Right lobe of liver (tissue), 6 donors: Measurements from ENCODE around the gene UBE2O. TPM values are rescaled to one million over a fixed set of nuclear protein-coding genes. Genes with fewer than 3 reads are reported as not detected.

Experiments
- ATAC-seq, 4 donors: fragments of 200-7000 bp; cut with Tn5 transposase; one replicate each; pipeline ENCODE4 v1.9.1; 2020; ENCODE audit warnings: mild to moderate bottlenecking in 4 of 4, moderate library complexity in 4 of 4
- DNase-seq, 3 donors: peaks; one replicate each; pipeline ENCODE4 v3.0.0-alpha.2; 2020
- H3K27ac ChIP-seq, 3 donors: fragments of 200-600 bp; one replicate each; pipeline ENCODE4 v1.8.0; 2022
- H3K27me3 ChIP-seq, 2 donors: fragments of 200-600 bp; one replicate each; pipeline ENCODE4 v1.8.0; 2022
- H3K36me3 ChIP-seq, 4 donors: fragments of 200-600 bp; sonication (generic) in 1 of 4; one replicate each; pipeline versions ENCODE4 v1.5.1 to v1.8.0; 2017 to 2022; ENCODE audit warnings: control low read depth in 1 of 4
- H3K4me1 ChIP-seq, 4 donors: fragments of 200-600 bp; sonication (generic) in 1 of 4; one replicate each; pipeline versions ENCODE4 v1.5.1 to v1.8.0; 2017 to 2022; ENCODE audit warnings: control low read depth in 1 of 4
- H3K4me3 ChIP-seq, 3 donors: fragments of 200-600 bp; one replicate each; pipeline ENCODE4 v1.8.0; 2022
- H3K9me3 ChIP-seq, 4 donors: fragments of 200-600 bp; sonication (generic) in 1 of 4; one replicate each; pipeline versions ENCODE4 v1.5.1 to v1.8.0; 2017 to 2022; ENCODE audit warnings: control low read depth in 1 of 4
- POLR2A ChIP-seq: fragments of 450-650 bp; IDR thresholded peaks from one replicate; pipeline ENCODE4 v1.6.1; 2017; ENCODE audit warnings: antibody characterized with exemption, mild to moderate bottlenecking
- WGBS: methylation state at CpG from one replicate; pipeline ENCODE4 v1.1.6; 2018; ENCODE audit warnings: low coverage, low lambda C conversion rate; ENCODE audit not compliant: insufficient coverage; ENCODE audit errors: missing lambda C conversion rate; 5-methylcytosine and 5-hydroxymethylcytosine counted together
- intact Hi-C, 2 donors: fragments of 100-400 bp; cut with DNase I; formaldehyde crosslinking; loops; one replicate each; pipeline versions ENCODE4 v1.11.2 to v1.14.1; 2022
- total RNA-seq, 6 experiments: library from RNA; depleted of rRNA in 2 of 6; stranded (reverse); fragments of >200 nt in 2 of 6; fragmentation: NEBNext Ultra II Directional in 3 of 6; extraction: Animal tissue kit (Norgen Biotek cat#: 25700) in 3 of 6; gene quantifications; one replicate each; pipeline versions ENCODE4 v1.1.0 to v1.2.4, GENCODE V29; 2016 to 2023
- TF ChIP-seq, protein P1 (sequence below), 4 donors: fragments of 200-600 bp in 3 of 4; fragments of 450-650 bp in 1 of 4; IDR thresholded peaks; one replicate each; pipeline versions ENCODE4 v1.5.1 to v1.8.0; 2016 to 2022; ENCODE audit warnings: antibody characterized with exemption in 4 of 4, mild to moderate bottlenecking in 2 of 4
- donor health status: DM: no; HTN: yes; CAD: no.
- donor health status: DM: no; HTN: no; CAD: no.
- donor health status: DM: no; HTN: no; CAD: no.
- donor health status: DM: no; HTN: yes; CAD: no.
- donor health status: DM: no; HTN: yes; CAD: no.

Gene UBE2O
- total RNA-seq, 6 experiments from 2014 or later = 10.0 to 12.9 (median 12.0) TPM

DNA sequence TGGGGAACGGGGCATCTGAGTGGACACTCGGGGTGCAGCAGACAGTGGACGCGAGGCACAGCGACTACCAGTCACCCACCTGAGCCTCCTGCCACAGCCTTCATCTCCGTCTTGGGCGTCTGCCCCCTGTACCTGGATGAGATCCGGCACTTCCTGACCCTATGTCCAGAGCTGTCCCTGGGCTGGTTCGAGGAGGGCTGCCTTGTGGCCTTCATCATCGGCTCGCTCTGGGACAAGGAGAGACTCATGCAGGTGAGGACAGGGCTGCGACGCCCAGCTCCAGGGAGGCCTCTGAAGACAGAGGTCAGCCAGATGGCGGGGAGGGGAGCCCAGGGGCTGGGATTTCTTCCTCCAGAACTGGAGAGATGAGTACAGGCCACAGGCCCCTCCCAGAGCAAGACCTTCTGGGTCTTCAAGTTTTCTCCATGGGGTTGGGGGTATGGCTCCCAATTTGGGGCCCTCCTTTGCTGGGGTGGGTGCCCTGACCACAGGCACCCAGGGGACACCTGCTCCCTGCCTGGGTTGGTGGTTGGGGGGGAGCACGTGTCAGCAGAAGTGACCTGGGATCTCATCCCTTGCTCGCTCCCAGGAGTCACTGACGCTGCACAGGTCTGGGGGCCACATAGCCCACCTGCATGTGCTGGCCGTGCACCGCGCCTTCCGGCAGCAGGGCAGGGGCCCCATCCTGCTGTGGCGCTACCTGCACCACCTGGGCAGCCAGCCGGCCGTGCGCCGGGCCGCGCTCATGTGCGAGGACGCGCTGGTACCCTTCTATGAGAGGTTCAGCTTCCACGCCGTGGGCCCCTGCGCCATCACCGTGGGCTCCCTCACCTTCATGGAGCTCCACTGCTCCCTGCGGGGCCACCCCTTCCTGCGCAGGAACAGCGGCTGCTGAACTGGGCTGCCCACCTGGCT is 16.4 kb upstream of the UBE2O start:
- Histone ChIP-seq H3K36me3 (no peaks in the 10 kb centered on the region), H3K4me3 (no peak overlapping the region), H3K27me3 (no peaks in the 10 kb centered on the region), H3K27ac (no peak overlapping the region), H3K9me3 (no peaks in the 10 kb centered on the region), H3K4me1 (no peaks in the 10 kb centered on the region)
- no peak for TF ChIP-seq POLR2A
- TF ChIP-seq, protein P1, sequence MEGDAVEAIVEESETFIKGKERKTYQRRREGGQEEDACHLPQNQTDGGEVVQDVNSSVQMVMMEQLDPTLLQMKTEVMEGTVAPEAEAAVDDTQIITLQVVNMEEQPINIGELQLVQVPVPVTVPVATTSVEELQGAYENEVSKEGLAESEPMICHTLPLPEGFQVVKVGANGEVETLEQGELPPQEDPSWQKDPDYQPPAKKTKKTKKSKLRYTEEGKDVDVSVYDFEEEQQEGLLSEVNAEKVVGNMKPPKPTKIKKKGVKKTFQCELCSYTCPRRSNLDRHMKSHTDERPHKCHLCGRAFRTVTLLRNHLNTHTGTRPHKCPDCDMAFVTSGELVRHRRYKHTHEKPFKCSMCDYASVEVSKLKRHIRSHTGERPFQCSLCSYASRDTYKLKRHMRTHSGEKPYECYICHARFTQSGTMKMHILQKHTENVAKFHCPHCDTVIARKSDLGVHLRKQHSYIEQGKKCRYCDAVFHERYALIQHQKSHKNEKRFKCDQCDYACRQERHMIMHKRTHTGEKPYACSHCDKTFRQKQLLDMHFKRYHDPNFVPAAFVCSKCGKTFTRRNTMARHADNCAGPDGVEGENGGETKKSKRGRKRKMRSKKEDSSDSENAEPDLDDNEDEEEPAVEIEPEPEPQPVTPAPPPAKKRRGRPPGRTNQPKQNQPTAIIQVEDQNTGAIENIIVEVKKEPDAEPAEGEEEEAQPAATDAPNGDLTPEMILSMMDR (IDR thresholded peaks at IDR 0.05) = no peak
- peak in 1 of 3 donors; percentile 41 for DNase-seq
- intact Hi-C loops = loop anchor here (5.0 kb wide), 1 partner anchor 38 kb away; no protein-coding TSS in a partner anchor
- no CpG with 5 or more reads among the region's 38 CpGs for WGBS
- no peak for ATAC-seq

DNA sequence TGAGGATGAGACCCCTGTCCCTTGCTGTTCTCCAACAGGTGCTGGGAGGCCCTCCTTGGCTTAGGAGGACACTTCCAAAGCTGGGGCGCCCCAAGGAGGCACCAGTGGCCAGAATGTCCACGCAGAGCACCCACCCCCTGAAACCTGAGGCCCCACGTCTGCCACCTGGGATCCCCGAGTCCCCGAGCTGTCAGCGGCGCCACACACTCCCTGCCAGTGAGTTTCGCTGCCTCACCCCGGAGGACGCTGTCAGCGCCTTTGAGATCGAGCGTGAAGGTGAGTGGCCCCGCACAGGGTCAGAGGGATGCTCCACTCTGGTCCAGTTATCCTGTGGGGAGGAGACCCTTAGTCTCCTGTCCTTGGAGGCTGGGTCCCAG is 15.7 kb upstream of the UBE2O start:
- intact Hi-C loops = loop anchor here (5.0 kb wide), 1 partner anchor 39 kb away; no protein-coding TSS in a partner anchor
- Histone ChIP-seq H3K27me3 (no peaks in the 10 kb centered on the region), H3K4me3 (no peak overlapping the region), H3K9me3 (no peaks in the 10 kb centered on the region), H3K4me1 (no peaks in the 10 kb centered on the region), H3K27ac (no peak overlapping the region), H3K36me3 (no peaks in the 10 kb centered on the region)
- ATAC-seq (no peak), DNase-seq (peak in 1 of 3 donors; percentile 42)
- TF ChIP-seq, protein P1 (IDR thresholded peaks at IDR 0.05) = no peak
- no peak for TF ChIP-seq POLR2A
- WGBS = no CpG with 5 or more reads among the region's 14 CpGs

DNA sequence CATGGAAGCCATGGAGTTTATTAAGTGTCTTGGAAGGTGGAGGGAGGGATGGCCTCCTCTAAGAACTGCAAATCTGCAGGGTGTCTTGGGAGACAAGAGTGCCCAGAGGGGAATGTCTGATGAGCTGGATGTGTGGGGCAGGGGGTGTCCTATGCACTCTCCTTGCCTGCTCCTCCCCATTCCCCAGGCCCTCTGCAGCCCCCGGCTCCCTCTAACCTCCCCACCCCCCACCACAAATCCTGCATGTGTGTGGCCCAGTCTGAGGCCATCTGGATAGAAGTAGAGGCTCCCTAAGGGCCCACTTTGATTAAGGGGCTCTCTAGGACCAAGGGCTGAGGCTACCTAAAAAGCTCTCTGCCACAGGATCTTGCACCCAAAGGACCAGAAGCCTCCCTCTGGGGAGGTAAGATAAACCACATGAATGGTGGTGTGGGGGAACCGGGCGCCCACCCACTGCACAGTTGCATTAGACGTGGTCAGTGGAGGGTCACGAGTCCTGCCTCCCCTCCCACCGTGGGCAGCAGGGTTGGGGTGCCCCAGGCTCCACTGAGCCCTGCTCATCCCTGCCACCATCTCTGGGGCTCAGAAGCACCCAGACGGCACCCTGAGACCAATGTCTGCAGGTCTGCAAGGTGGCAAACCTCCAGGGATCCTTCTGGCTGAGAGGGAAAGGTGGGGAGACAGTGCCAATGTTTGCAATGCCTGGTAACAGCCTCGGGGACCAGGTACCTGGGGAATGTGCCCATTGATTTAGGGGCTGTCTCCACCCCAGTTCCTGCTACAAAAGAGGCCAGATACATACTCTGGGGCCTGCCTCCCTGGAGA is 15.1 kb upstream of the UBE2O start:
- no peaks in the 10 kb centered on the region for H3K36me3 ChIP-seq
- H3K4me1 ChIP-seq = no peaks in the 10 kb centered on the region
- TF ChIP-seq, protein P1 (IDR thresholded peaks at IDR 0.05) = no peak
- no peak for TF ChIP-seq POLR2A
- intact Hi-C loops = loop anchor here (5.0 kb wide), 1 partner anchor 39 kb away; no protein-coding TSS in a partner anchor
- no peak overlapping the region for H3K27ac ChIP-seq
- no CpG with 5 or more reads among the region's 8 CpGs for WGBS
- no peaks in the 10 kb centered on the region for H3K9me3 ChIP-seq
- ATAC-seq (no peak), DNase-seq (peak in 1 of 3 donors; percentile 43)
- no peaks in the 10 kb centered on the region for H3K27me3 ChIP-seq
- no peak overlapping the region for H3K4me3 ChIP-seq

DNA sequence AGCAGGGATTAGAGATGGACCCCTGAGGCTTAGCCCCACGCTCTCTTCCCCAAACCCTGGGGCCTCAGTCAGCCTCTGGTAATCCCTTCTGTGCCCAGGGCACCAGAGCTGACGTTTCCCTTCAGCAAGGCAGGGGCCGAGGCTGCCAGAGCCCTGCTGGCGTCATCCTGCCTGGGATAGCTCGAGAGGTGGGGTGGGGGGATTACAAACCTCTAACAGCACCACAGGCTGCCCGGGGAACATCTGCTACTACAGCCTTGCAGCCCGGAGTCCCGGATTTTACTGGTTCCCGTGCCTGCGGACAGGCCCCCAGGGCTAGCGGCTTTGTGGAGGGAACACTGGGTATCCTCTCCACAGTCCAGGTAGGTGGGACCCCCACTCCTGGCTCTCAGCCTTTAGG is 14.4 kb upstream of the UBE2O start, which contains the start of gene AANAT:
TSS of gene AANAT (plus strand) at position 238 of the 400 bp plus-strand sequence. CDS start 1,144 bp downstream, outside the sequence.
- H3K36me3 ChIP-seq = no peaks in the 10 kb centered on the region
- H3K9me3 ChIP-seq = no peaks in the 10 kb centered on the region
- DNase-seq = peak in 1 of 3 donors; percentile 41
- intact Hi-C loops = loop anchor here (5.0 kb wide), 1 partner anchor 40 kb away; no protein-coding TSS in a partner anchor
- H3K4me1 ChIP-seq = no peaks in the 10 kb centered on the region
- no peak for ATAC-seq
- no peak within 1 kb of the TSS for H3K27ac ChIP-seq
- no peak within 1 kb of the TSS for H3K4me3 ChIP-seq
- 98% methylated on average over 7 of the region's 11 CpGs for WGBS
- no peaks in the 10 kb centered on the region for H3K27me3 ChIP-seq
- no peak for TF ChIP-seq POLR2A
- TF ChIP-seq, protein P1 (IDR thresholded peaks at IDR 0.05) = no peak
